B cell (primary cell): ENCODE measurements around the gene ACSL4. TPM values are rescaled to one million over a fixed set of nuclear protein-coding genes. Genes with fewer than 3 reads are reported as not detected.

ENCODE experiments used
- ATAC-seq: fragments of 200-7000 bp; cut with Tn5 transposase; one replicate; pipeline ENCODE4 v1.10.0; 2021; ENCODE audit warnings: low read depth, mild to moderate bottlenecking, moderate number of reproducible peaks, moderate library complexity
- CTCF ChIA-PET: fragments of 350-600 bp; sonication (Branson Sonifier 250); formaldehyde crosslinking; loops from one replicate; lab custom pipeline; 2021; ENCODE audit warnings: antibody characterized with exemption, inconsistent platforms; lab: Charles Lee
- POLR2A ChIA-PET: fragments of 350-600 bp; sonication (Branson Sonifier 250); formaldehyde crosslinking; loops from one replicate; lab custom pipeline; 2021; ENCODE audit warnings: antibody characterized with exemption; lab: Charles Lee
- DNase-seq: peaks from one replicate; pipeline ENCODE4 v3.0.0; 2013
- H2AFZ ChIP-seq: 2 replicates; pipeline ENCODE4 v1.6.1; 2012; ENCODE audit warnings: mild to moderate bottlenecking, low read depth, low read length; ENCODE audit not compliant: insufficient read depth, poor library complexity, severe bottlenecking
- H3K27ac ChIP-seq, 2 donors: 1 replicate in 1 of 2; 2 replicates in 1 of 2; pipeline ENCODE4 v1.5.1; 2012 to 2013; ENCODE audit warnings: low read length in 2 of 2, mild to moderate bottlenecking in 2 of 2, moderate library complexity in 1 of 2
- H3K27me3 ChIP-seq, 4 experiments: fragments of 200-600 bp in 1 of 4; sonication (generic) in 1 of 4; replicated peaks in 1 of 4; 1 replicate in 2 of 4; 2 replicates in 2 of 4; pipeline versions ENCODE4 v1.6.1 to v1.7.0; 2013 to 2016; ENCODE audit warnings: low read length in 3 of 4, mild to moderate bottlenecking in 2 of 4, mixed read lengths in 1 of 4, moderate library complexity in 1 of 4; ENCODE audit not compliant: insufficient read depth in 4 of 4, control insufficient read depth in 3 of 4; ENCODE audit errors: control extremely low read depth in 1 of 4
- H3K36me3 ChIP-seq, 2 experiments: replicated peaks in 1 of 2; 1 replicate in 1 of 2; 2 replicates in 1 of 2; pipeline versions ENCODE4 v1.6.1 to v1.7.1; 2013; ENCODE audit warnings: low read length in 1 of 2; ENCODE audit not compliant: insufficient read depth in 2 of 2, control insufficient read depth in 1 of 2; ENCODE audit errors: control extremely low read depth in 1 of 2, extremely low read depth in 1 of 2
- H3K4me1 ChIP-seq, 2 donors: fragments of 200-600 bp in 1 of 2; sonication (generic) in 1 of 2; 1 replicate in 1 of 2; 2 replicates in 1 of 2; pipeline versions ENCODE4 v1.5.1 to v1.6.1; 2013 to 2017; ENCODE audit warnings: low read length in 2 of 2; ENCODE audit not compliant: control insufficient read depth in 2 of 2, insufficient read depth in 2 of 2
- H3K4me2 ChIP-seq: replicated peaks from 2 replicates; pipeline ENCODE3; 2012; ENCODE audit warnings: mild to moderate bottlenecking, low read depth, low read length; ENCODE audit not compliant: poor library complexity, severe bottlenecking
- H3K4me3 ChIP-seq, 5 experiments: fragments of 200-600 bp in 1 of 5; sonication (generic) in 1 of 5; 1 replicate in 3 of 5; 2 replicates in 2 of 5; pipeline versions ENCODE4 v1.5.1 to v1.7.0; 2011 to 2016; ENCODE audit warnings: low read length in 4 of 5, mild to moderate bottlenecking in 4 of 5, low read depth in 2 of 5, control low read depth in 1 of 5, moderate library complexity in 1 of 5; ENCODE audit not compliant: insufficient read depth in 1 of 5; ENCODE audit errors: control extremely low read depth in 1 of 5, extremely low read depth in 1 of 5
- H3K79me2 ChIP-seq: fragments of 200-600 bp; sonication (generic); one replicate; pipeline ENCODE4 v1.6.0; 2016; ENCODE audit warnings: low read length; ENCODE audit not compliant: control insufficient read depth, insufficient read depth
- H3K9ac ChIP-seq: fragments of 200-600 bp; sonication (generic); 2 replicates; pipeline ENCODE4 v1.6.1; 2017; ENCODE audit warnings: mild to moderate bottlenecking, low read length, moderate library complexity
- H3K9me3 ChIP-seq, 3 donors: one replicate each; pipeline versions ENCODE4 v1.6.1 to v1.7.1; 2013; ENCODE audit warnings: low read length in 2 of 3; ENCODE audit not compliant: control insufficient read depth in 2 of 3, insufficient read depth in 1 of 3; ENCODE audit errors: control extremely low read depth in 1 of 3
- H4K20me1 ChIP-seq: 2 replicates; pipeline ENCODE4 v1.6.0; 2012; ENCODE audit warnings: mild to moderate bottlenecking, low read length; ENCODE audit not compliant: insufficient read depth, control insufficient read depth, poor library complexity, severe bottlenecking
- H3K27ac Mint-ChIP-seq: one replicate; pipeline ENCODE4 v1.8.0; 2021; ENCODE audit warnings: mixed read lengths
- H3K27me3 Mint-ChIP-seq: one replicate; pipeline ENCODE4 v1.8.0; 2021; ENCODE audit warnings: mixed read lengths
- H3K4me1 Mint-ChIP-seq: one replicate; pipeline ENCODE4 v1.8.0; 2021; ENCODE audit warnings: mixed read lengths
- H3K4me3 Mint-ChIP-seq: one replicate; pipeline ENCODE4 v1.8.0; 2021; ENCODE audit warnings: mixed read lengths
- H3K9me3 Mint-ChIP-seq: one replicate; pipeline ENCODE4 v1.8.0; 2022; ENCODE audit warnings: mixed read lengths; ENCODE audit not compliant: insufficient read depth
- CTCF ChIP-seq: fragments of 200-600 bp; IDR thresholded peaks from one replicate; pipeline ENCODE4 v1.8.0; 2022; ENCODE audit warnings: antibody characterized with exemption, mild to moderate bottlenecking
- EZH2 ChIP-seq: IDR thresholded peaks from 2 replicates; pipeline ENCODE4 v1.6.1; 2012; ENCODE audit warnings: borderline replicate concordance, low read depth, mild to moderate bottlenecking, moderate library complexity, low read length; ENCODE audit not compliant: insufficient read depth, poor library complexity, severe bottlenecking
- WGBS: methylation state at CpG from one replicate; pipeline ENCODE4 v1.1.5; 2013; ENCODE audit warnings: missing lambda C conversion rate; ENCODE audit not compliant: insufficient coverage; 5-methylcytosine and 5-hydroxymethylcytosine counted together
- intact Hi-C: fragments of 100-400 bp; cut with micrococcal nuclease; formaldehyde crosslinking; loops from one replicate; pipeline ENCODE4 v1.10.0; 2022
- polyA plus RNA-seq: library from polyadenylated mRNA; depleted of rRNA; stranded (reverse); fragments of >200 nt; gene quantifications from 2 replicates; pipeline ENCODE4 v1.2.3, GENCODE V29; 2012
- total RNA-seq, 2 donors: library from RNA; stranded (reverse); fragments of 120-200 nt in 1 of 2; gene quantifications; 1 replicate in 1 of 2; 2 replicates in 1 of 2; pipeline versions ENCODE4 v1.2.3 to v1.2.4, GENCODE V29; 2013 to 2022

The ACSL4 gene
- total and polyA plus RNA-seq, 2 donors (not counting 1 experiment from before 2014, with no cell fraction given) = 4.0 to 29.1 TPM

GRCh38 chrX:109684136-109684535 lies 48.9 kb downstream of the ACSL4 start:
- no peak overlapping the region for H3K4me3 Mint-ChIP-seq
- peaks cover 0 to 20% of the 10 kb centered on the region in 2 experiments for H3K36me3 ChIP-seq
- no peak overlapping the region for H3K27ac Mint-ChIP-seq
- no peak overlapping the region for H3K27ac ChIP-seq
- TF ChIP-seq CTCF = no peak
- TF ChIP-seq EZH2 = no peak
- H3K27me3 ChIP-seq = no peaks in the 10 kb centered on the region
- ChIA-PET CTCF (no interaction called here), POLR2A (no interaction called here)
- H4K20me1 ChIP-seq = peaks cover 10% of the 10 kb centered on the region
- H3K27me3 Mint-ChIP-seq = no peaks in the 10 kb centered on the region
- H3K4me1 Mint-ChIP-seq = peaks cover 8% of the 10 kb centered on the region
- H3K9me3 Mint-ChIP-seq = no peaks in the 10 kb centered on the region
- DNase-seq (no peak), ATAC-seq (no peak)
- intact Hi-C loops = no loop called here
- no peaks in the 10 kb centered on the region for H3K4me1 ChIP-seq
- H2AFZ ChIP-seq = no peak overlapping the region
- no peak overlapping the region for H3K4me2 ChIP-seq
- no peaks in the 10 kb centered on the region for H3K79me2 ChIP-seq
- H3K4me3 ChIP-seq = no peak overlapping the region
- no peaks in the 10 kb centered on the region for H3K9me3 ChIP-seq
- WGBS = no CpG with 5 or more reads among the region's 1 CpG
- H3K9ac ChIP-seq = no peak overlapping the region

GRCh38 chrX:109681475-109682081 lies 51.5 kb downstream of the ACSL4 start:
- WGBS = no CpG with 5 or more reads among the region's 2 CpGs
- Histone ChIP-seq H3K4me2 (no peak overlapping the region), H2AFZ (no peak overlapping the region), H4K20me1 (peaks cover 6% of the 10 kb centered on the region), H3K27me3 (no peaks in the 10 kb centered on the region), H3K4me3 (no peak overlapping the region), H3K79me2 (no peaks in the 10 kb centered on the region), H3K9me3 (no peaks in the 10 kb centered on the region), H3K36me3 (peaks cover 0 to 28% of the 10 kb centered on the region in 2 experiments), H3K4me1 (no peaks in the 10 kb centered on the region), H3K9ac (no peak overlapping the region), H3K27ac (no peak overlapping the region)
- no peak overlapping the region for H3K4me3 Mint-ChIP-seq
- H3K27ac Mint-ChIP-seq = no peak overlapping the region
- ATAC-seq (no peak), DNase-seq (no peak)
- ChIA-PET CTCF (no interaction called here), POLR2A (no interaction called here)
- intact Hi-C loops = no loop called here
- no peaks in the 10 kb centered on the region for H3K27me3 Mint-ChIP-seq
- H3K4me1 Mint-ChIP-seq = peaks cover 3% of the 10 kb centered on the region
- no peaks in the 10 kb centered on the region for H3K9me3 Mint-ChIP-seq
- TF ChIP-seq EZH2 (no peak), CTCF (no peak)
